Measurements from ENCODE around the gene LLGL2.
"Not testable (repeated sequence)": the region's sequence is repeated elsewhere in the genome, so short reads cannot be mapped to it uniquely, and the experiment has no call there.

LLGL2 gene

DNA sequence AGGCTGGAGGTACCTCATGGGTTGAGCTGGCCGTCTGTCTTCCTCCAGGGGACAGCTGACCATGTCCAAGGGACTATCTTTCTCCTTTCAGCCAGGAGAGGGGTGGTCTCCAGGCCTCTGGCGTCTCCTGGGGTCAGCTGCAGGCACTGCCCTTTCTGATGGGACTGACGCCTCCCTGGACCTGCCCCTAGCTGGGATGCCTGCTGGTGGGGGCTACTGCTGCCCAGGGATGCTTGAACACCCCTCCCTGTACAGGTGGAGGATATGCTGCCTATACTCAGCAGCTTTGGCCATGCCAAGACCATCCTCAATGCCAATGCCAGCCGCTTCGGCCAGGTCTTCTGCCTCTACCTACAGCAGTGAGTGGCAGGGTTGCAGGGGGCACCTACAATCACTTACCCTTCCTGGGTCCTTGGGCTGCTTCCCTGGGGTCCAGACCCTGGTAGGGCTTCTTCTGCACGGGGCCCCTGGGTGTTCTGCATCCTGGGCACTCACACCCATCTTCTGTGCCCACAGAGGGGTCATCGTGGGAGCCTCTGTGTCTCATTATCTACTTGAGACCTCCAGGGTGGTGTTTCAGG is 66.3 kb downstream of the LLGL2 start:
- no peaks in the 10 kb centered on the region for H3K9me3 Mint-ChIP-seq
- H3K4me1 Mint-ChIP-seq (ENCODE audit: low read depth) = peaks cover 29% of the 10 kb centered on the region
- H3K27ac Mint-ChIP-seq = no peak overlapping the region
- H3K27me3 Mint-ChIP-seq = no peaks in the 10 kb centered on the region
- intact Hi-C loops (cut with micrococcal nuclease) = no loop called here
- no peak overlapping the region for H3K4me3 Mint-ChIP-seq
- H3K36me3 Mint-ChIP-seq (ENCODE audit: low read depth) = peaks cover 21% of the 10 kb centered on the region

DNA sequence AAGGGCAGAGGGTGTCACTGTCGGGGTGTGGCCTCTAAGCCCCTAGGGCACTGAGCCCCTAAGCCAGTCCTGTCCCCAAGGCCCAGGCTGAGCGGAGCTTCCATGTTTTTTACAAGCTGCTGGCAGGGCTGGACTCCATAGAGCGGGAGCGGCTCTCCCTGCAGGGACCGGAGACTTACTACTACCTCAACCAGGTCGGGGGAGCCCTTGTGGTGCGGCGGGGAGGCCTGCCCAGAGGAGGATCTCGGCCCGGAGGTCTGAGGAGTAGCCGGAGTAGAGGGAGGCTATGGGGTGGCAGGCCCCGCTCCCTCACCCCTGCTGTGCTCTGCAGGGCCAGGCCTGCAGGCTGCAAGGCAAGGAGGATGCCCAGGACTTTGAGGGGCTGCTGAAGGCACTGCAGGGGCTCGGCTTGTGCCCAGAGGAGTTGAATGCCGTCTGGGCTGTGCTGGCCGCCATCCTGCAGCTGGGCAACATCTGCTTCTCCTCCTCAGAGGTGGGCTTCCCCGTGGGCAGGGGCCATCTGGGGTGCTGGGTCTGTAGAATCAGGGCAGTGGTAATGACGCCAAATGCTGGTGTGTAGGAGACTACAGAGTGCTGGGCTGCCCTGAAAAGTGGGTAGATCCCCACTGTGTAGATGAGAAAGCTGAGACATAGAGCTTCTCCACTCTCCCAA is 67.0 kb downstream of the LLGL2 start:
- intact Hi-C loops (cut with micrococcal nuclease) = no loop called here

DNA sequence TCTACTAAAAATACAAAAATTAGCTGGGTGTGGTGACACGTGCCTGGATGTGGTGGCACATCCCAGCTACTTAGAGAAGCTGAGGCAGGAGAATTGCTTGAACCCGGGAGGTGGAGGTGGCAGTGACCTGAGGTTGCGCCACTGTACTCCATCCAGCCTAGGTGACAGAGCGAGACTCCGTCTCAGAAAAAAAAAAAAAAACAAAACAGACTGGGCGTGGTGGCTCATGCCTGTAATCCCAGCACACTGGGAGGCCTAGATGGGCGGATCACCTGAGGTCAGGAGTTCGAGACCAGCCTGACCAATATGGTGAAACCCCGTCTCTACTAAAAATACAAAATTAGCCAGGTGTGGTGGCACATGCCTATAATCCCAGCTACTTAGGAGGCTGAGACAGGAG is 67.9 kb downstream of the LLGL2 start:
- intact Hi-C loops (cut with micrococcal nuclease); H3K27me3 Mint-ChIP-seq; H3K4me3 Mint-ChIP-seq; H3K27ac Mint-ChIP-seq; H3K9me3 Mint-ChIP-seq: not testable (repeated sequence)
- H3K4me1 Mint-ChIP-seq (ENCODE audit: low read depth) = peaks cover 22% of the 10 kb centered on the region
- peaks cover 21% of the 10 kb centered on the region for H3K36me3 Mint-ChIP-seq (ENCODE audit: low read depth)

More for the DNA sequence above, 67.0 kb downstream of the LLGL2 start:
- no peak overlapping the region for H3K4me3 Mint-ChIP-seq
- peaks cover 25% of the 10 kb centered on the region for H3K4me1 Mint-ChIP-seq (ENCODE audit: low read depth)
- no peaks in the 10 kb centered on the region for H3K27me3 Mint-ChIP-seq
- H3K27ac Mint-ChIP-seq = no peak overlapping the region
- no peaks in the 10 kb centered on the region for H3K9me3 Mint-ChIP-seq
- peaks cover 21% of the 10 kb centered on the region for H3K36me3 Mint-ChIP-seq (ENCODE audit: low read depth)

DNA sequence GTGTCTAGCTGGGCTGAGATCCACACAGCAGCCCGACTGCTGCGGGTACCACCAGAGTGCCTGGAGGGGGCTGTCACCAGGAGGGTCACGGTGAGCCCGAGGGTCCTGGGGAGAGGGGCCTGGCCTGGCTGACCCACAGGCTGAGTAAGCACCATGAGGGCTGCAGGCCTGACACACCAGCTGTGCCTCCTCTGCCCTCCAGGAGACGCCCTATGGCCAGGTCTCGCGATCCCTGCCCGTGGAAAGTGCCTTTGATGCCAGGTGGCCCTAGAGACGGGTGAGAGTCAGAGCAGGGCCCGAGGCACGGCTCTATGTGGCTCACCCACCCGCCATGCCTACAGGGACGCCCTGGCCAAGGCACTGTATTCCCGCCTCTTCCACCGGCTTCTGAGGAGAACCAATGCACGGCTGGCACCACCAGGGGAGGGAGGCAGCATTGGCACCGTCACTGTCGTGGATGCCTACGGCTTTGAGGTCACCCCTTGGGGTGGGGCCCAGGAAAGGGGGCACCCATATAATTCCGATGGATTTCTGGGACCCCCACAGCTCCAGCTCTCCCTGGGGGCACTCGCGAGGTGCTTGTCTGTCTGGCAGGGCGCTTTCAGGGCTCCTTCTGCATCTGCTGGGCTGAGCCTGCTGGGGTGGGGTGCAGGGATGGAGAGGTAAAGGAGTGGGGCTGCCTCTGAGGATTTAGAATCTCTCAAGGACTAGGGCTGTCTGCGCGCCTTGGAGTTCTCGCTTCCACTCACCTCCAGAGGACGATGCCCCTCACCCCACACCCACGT is 69.2 kb downstream of the LLGL2 start:
- Mint-ChIP-seq H3K27me3 (no peaks in the 10 kb centered on the region), H3K4me1 (ENCODE audit: low read depth) (peaks cover 18% of the 10 kb centered on the region), H3K36me3 (ENCODE audit: low read depth) (peaks cover 21% of the 10 kb centered on the region), H3K9me3 (no peaks in the 10 kb centered on the region), H3K4me3 (no peak overlapping the region), H3K27ac (no peak overlapping the region)
- intact Hi-C loops (cut with micrococcal nuclease) = no loop called here

DNA sequence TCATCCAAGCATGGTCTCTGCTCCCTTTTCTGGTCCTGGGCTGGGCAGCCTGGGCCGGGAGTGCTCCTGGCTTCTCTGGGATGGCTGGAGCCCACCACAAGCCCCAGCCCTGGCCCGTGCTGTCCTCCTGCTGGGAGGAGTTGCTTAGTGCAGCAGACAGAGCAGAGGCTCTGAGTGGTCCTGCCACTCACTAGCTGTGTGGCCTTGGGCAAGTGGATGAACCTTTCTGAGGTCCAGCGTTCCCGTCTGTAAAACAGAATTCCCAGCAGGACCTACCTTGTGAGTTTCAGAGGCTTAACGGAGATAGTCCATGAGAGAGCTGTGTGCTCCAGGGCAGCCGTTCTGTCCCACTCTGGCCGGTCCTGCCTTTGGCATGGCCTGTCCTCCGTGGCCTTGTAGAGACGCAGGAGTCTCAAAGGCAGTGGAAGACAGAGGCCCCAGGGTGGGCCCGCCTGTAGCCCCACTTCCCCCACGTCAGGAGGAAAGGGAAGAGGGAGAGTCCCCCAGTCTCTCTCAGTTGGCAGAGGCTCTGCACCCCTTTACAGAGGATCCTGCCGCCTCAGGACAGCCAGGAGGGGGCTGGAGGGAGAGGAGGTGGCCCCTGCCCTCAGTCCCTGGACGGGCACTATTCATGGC is 69.9 kb downstream of the LLGL2 start:
- H3K9me3 Mint-ChIP-seq = no peaks in the 10 kb centered on the region
- H3K27me3 Mint-ChIP-seq = no peaks in the 10 kb centered on the region
- no peak overlapping the region for H3K27ac Mint-ChIP-seq
- H3K36me3 Mint-ChIP-seq (ENCODE audit: low read depth) = peaks cover 21% of the 10 kb centered on the region
- H3K4me3 Mint-ChIP-seq = no peak overlapping the region
- peaks cover 11% of the 10 kb centered on the region for H3K4me1 Mint-ChIP-seq (ENCODE audit: low read depth)
- intact Hi-C loops (cut with micrococcal nuclease) = no loop called here

DNA sequence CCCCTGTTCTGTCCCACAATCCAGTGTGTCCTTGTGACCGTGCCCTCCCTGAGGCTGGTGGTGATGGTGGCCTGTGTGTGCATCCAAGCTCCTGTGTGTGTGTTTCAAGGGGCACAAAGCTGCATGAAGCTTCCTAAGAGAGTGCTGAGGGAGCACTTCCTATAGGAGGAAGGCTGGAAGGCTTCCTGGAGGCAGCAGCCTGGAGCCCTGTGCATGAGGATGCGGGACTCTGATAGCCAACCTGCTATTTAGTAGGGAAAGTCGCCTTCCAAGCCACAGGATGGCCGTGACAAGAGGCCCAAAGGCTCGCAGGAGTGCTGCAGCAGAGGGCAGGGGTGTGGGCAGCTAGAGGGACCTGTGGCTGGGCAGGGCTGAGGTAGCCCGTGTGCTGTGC is 70.4 kb downstream of the LLGL2 start:
- Mint-ChIP-seq H3K9me3 (no peaks in the 10 kb centered on the region), H3K36me3 (ENCODE audit: low read depth) (peaks cover 18% of the 10 kb centered on the region), H3K4me1 (ENCODE audit: low read depth) (peaks cover 6% of the 10 kb centered on the region), H3K27ac (no peak overlapping the region), H3K4me3 (no peak overlapping the region), H3K27me3 (no peaks in the 10 kb centered on the region)
- intact Hi-C loops (cut with micrococcal nuclease) = no loop called here

DNA sequence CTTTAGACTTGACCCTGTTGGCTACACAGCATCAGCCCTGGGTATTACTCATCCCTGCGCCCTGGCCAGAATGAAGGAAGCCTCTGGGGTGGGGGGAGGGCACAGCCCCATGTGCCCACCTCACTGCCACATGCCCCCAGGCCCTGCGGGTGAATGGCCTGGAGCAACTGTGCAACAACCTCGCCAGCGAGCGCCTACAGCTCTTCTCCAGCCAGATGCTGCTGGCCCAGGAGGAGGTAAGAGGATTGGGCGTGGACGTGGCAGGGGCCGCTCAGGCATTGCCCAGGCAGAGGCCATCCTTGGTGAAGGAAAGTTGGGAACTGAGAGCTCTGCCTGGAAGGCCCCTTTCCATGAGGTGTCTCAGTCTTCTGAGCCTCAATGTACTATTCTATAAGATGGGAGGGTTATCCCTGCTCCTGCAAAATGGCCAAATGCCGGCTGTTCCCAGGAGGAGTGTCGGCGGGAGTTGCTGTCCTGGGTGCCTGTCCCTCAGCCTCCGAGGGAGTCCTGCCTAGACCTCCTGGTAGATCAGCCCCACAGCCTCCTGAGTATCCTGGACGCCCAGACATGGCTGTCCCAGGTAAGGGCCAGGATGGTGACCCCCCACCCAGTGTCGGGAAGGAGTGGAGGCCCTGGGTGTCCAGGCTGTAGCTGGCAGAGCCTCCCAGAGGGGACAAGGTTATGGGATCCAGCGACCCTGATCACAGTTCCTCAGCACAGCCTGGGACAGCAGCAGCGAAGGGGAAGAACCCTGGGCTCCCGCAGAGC is 71.0 kb downstream of the LLGL2 start:
- Mint-ChIP-seq H3K4me1 (ENCODE audit: low read depth) (peaks cover 5% of the 10 kb centered on the region), H3K36me3 (ENCODE audit: low read depth) (peaks cover 17% of the 10 kb centered on the region), H3K4me3 (no peak overlapping the region), H3K27me3 (no peaks in the 10 kb centered on the region), H3K9me3 (no peaks in the 10 kb centered on the region), H3K27ac (no peak overlapping the region)
- intact Hi-C loops (cut with micrococcal nuclease) = no loop called here

DNA sequence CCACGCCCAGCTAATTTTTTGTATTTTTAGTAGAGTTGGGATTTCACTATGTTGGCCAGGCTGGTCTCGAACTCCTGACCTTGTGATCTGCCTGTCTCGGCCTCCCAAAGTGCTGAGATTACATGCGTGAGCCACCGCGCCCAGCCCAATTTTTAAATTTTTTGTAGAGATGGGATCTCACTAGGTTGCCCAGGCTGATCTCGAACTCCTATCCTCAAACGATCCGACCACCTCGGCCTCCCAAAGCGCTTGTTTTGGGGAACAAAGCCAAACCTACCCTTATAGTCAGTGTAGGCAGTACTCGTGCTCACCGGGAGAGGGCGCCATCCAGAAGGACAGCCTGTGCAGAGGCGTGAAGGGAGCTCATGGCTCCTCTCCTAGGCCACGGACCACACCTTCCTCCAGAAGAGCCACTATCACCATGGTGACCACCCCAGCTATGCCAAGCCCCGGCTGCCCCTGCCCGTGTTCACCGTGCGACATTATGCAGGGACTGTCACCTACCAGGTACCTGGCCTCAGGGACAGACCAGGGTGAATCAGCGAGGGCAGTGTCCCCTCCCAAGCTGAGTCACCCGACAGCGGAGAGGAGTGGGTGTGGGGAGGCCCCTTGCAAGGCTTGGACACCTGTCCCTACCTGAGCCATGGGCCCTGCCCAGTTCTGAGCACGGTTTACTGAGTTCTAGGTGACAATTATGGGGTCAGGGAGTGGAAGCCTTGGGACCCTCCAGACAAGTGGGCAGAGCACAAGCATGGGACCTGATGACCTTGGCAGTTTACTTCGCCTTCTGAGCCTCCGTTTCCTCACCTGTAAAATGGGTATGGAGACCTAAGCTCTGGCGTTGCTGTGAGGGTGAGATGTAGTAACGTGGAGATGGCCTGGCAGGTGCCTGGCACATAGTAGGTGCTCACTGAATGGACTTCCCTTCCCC is 75.8 kb downstream of the LLGL2 start:
- no peak overlapping the region for H3K27ac Mint-ChIP-seq
- H3K36me3 Mint-ChIP-seq (ENCODE audit: low read depth) = peaks cover 22% of the 10 kb centered on the region

DNA sequence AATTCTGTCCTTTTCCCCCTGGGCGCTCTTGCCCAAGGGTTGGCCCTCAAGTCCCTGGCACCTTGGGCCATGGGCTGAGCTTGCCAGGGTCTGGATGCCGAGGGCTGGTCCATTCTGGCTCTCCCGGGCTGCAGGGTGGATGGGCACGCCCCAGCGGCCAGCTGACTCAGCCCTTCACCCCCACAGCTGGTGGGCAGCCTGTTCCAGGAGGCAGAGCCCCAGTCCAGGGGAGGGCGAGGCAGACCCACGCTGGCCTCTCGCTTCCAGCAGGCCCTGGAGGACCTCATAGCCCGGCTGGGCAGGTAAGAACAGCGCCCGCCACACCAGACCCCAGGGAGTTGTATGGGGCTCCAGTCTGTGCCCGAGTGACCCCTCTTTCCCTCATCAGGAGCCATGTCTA is 77.1 kb downstream of the LLGL2 start:
- Mint-ChIP-seq H3K36me3 (ENCODE audit: low read depth) (peaks cover 22% of the 10 kb centered on the region), H3K27ac (no peak overlapping the region), H3K4me1 (ENCODE audit: low read depth) (peaks cover 27% of the 10 kb centered on the region), H3K4me3 (no peak overlapping the region), H3K9me3 (no peaks in the 10 kb centered on the region), H3K27me3 (no peaks in the 10 kb centered on the region)
- intact Hi-C loops (cut with micrococcal nuclease) = no loop called here

More for the DNA sequence above, 75.8 kb downstream of the LLGL2 start:
- Mint-ChIP-seq H3K27me3 (no peaks in the 10 kb centered on the region), H3K4me1 (ENCODE audit: low read depth) (peaks cover 27% of the 10 kb centered on the region), H3K9me3 (no peaks in the 10 kb centered on the region), H3K4me3 (no peak overlapping the region)
- intact Hi-C loops (cut with micrococcal nuclease) = no loop called here

DNA sequence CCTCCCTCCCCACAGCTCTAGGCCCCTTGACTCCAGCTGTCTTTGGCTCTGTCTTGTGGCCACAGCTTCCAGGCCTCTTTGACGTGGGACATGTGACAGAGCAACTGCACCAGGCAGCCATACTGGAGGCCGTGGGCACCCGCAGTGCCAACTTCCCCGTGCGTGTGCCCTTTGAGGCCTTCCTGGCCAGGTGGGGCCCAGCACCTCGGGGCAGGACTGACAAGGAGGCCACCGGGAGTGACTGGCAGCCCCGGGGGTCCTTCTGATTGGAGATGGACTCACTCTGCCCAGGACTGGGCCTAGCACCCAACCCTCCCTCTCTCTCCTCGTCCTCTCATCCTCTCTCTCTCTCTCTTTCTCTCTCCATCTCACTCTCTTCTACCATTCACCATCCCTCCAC is 77.6 kb downstream of the LLGL2 start:
- Mint-ChIP-seq H3K9me3 (no peaks in the 10 kb centered on the region), H3K27me3 (no peaks in the 10 kb centered on the region), H3K4me1 (ENCODE audit: low read depth) (peaks cover 27% of the 10 kb centered on the region), H3K36me3 (ENCODE audit: low read depth) (peaks cover 22% of the 10 kb centered on the region), H3K4me3 (no peak overlapping the region), H3K27ac (no peak overlapping the region)
- intact Hi-C loops (cut with micrococcal nuclease) = no loop called here

DNA sequence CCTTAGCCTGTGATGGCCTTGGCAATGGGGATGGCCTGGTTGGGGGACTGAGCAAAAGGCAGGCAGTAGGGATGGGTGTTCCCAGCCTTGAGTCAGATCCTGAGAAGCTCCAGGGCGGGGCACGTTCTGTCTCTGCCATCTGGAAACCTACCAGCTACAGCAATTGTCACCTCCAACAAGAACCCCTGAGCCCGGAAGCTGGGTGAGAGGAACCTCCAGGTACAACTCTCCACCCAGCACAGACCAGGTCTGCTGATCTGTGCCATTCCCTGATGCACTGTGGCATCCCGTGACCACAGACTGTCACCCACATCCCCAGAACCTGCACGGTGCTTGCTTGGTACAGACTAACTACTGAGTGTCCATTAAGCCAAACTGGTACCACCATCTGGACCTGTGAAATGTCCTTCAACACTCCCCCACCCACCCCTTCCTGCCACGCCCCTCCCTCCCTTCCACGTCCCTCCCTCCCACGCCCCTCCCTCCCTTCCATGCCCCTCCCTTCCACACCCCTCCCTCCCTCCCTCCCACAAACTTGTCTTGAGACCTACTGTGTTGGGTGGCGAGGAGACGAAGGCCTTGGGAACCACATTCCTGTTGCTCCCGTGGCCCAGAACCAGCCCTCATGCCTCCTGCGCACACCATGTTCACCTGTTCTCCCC is 78.7 kb downstream of the LLGL2 start:
- H3K27ac Mint-ChIP-seq = no peak overlapping the region
- H3K9me3 Mint-ChIP-seq = no peaks in the 10 kb centered on the region
- H3K4me1 Mint-ChIP-seq (ENCODE audit: low read depth) = peaks cover 27% of the 10 kb centered on the region
- no peaks in the 10 kb centered on the region for H3K27me3 Mint-ChIP-seq
- H3K4me3 Mint-ChIP-seq = no peak overlapping the region
- intact Hi-C loops (cut with micrococcal nuclease) = no loop called here
- H3K36me3 Mint-ChIP-seq (ENCODE audit: low read depth) = peaks cover 22% of the 10 kb centered on the region

DNA sequence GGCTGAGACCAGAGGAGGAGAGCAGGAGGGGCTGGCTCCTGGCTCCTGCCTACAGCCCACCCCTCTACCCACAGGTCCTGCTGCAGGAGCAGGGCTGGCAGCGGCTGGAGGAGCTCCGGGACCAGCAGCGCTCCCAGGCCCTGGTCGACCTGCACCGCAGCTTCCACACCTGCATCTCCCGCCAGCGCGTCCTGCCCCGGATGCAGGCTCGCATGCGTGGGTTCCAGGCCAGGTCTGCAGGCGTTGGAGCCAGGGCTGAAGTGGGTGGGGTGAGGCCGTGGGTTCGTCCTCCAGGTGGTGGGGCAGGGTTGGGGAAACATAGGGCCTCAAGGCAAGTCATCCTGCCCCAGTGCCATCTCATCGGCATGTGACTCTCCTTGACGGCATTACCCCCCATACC is 80.3 kb downstream of the LLGL2 start:
- no peaks in the 10 kb centered on the region for H3K27me3 Mint-ChIP-seq
- peaks cover 32% of the 10 kb centered on the region for H3K36me3 Mint-ChIP-seq (ENCODE audit: low read depth)
- H3K9me3 Mint-ChIP-seq = no peaks in the 10 kb centered on the region
- no peak overlapping the region for H3K27ac Mint-ChIP-seq
- no peak overlapping the region for H3K4me3 Mint-ChIP-seq
- H3K4me1 Mint-ChIP-seq (ENCODE audit: low read depth) = peaks cover 27% of the 10 kb centered on the region
- intact Hi-C loops (cut with micrococcal nuclease) = no loop called here

Measured in dendritic cell treated with granulocyte-macrophage colony-stimulating factor and Interleukin-4, amounts not matched to agents 40 ng/mL and 50 ng/mL, for 4 days (primary cell).